Mesodermal cell (in vitro differentiated cells): Measurements from ENCODE around the gene AP2B1.

Experiments used
- H3K27ac ChIP-seq: 2 replicates; pipeline ENCODE4 v1.7.0; 2013; ENCODE audit warnings: mild to moderate bottlenecking, low read depth, low read length, moderate library complexity; ENCODE audit not compliant: severe bottlenecking
- H3K36me3 ChIP-seq: 2 replicates; pipeline ENCODE4 v1.7.1; 2013; ENCODE audit warnings: mild to moderate bottlenecking, low read length, moderate library complexity; ENCODE audit not compliant: control insufficient read depth, insufficient read depth
- H3K4me1 ChIP-seq: one replicate; pipeline ENCODE4 v1.7.1; 2013; ENCODE audit warnings: mild to moderate bottlenecking, low read length; ENCODE audit not compliant: insufficient read depth, control insufficient read depth, poor library complexity, severe bottlenecking
- H3K4me3 ChIP-seq: 2 replicates; pipeline ENCODE4 v1.7.0; 2013; ENCODE audit warnings: low read length, control low read depth, mild to moderate bottlenecking; ENCODE audit not compliant: insufficient read depth, poor library complexity, severe bottlenecking; ENCODE audit errors: extremely low read depth
- H3K9me3 ChIP-seq: 2 replicates; pipeline ENCODE4 v1.7.1; 2013; ENCODE audit warnings: mild to moderate bottlenecking, low read length, moderate library complexity; ENCODE audit not compliant: control insufficient read depth
- WGBS, 2 experiments: methylation state at CpG; one replicate each; pipeline ENCODE4 v1.1.5; 2013; ENCODE audit warnings: missing lambda C conversion rate in 2 of 2; ENCODE audit not compliant: insufficient coverage in 2 of 2; 5-methylcytosine and 5-hydroxymethylcytosine counted together

The AP2B1 gene

DNA sequence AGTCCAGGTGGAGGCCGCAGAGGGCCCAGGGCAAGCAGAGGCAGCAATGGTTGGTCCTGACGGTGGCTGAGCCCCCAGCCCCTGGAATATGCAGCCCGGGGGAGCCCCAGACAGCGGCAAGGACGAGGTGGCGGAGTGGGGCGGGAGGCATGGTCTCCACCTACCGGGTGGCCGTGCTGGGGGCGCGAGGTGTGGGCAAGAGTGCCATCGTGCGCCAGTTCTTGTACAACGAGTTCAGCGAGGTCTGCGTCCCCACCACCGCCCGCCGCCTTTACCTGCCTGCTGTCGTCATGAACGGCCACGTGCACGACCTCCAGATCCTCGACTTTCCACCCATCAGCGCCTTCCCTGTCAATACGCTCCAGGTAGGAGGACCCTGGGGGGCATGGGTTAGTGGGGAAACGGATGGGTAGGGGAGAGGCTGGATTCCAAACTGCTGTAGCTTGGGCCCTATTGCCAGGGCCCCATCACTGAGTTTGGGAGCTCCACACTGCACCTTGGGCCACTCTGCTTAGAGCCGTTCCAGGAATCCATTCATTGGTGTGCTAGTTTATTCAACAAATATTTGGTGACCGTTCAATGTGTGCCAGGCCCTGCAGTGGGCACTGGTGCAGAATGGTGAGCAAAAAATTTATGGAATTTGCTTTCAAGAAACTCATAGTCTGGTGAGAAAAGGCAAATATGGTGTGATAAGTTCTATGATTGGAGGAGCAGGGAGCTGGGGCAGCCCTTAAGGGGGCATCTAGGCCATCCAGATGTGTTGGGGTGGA, 148.1 kb downstream of the AP2B1 start:
- WGBS, 2 experiments = 94 to 97% methylated on average over 25 to 29 of the region's 29 CpGs
- no peak overlapping the region for H3K27ac ChIP-seq
- peaks cover 8% of the 10 kb centered on the region for H3K4me1 ChIP-seq
- H3K9me3 ChIP-seq = no peaks in the 10 kb centered on the region
- H3K36me3 ChIP-seq = peaks cover 10% of the 10 kb centered on the region
- no peak overlapping the region for H3K4me3 ChIP-seq

DNA sequence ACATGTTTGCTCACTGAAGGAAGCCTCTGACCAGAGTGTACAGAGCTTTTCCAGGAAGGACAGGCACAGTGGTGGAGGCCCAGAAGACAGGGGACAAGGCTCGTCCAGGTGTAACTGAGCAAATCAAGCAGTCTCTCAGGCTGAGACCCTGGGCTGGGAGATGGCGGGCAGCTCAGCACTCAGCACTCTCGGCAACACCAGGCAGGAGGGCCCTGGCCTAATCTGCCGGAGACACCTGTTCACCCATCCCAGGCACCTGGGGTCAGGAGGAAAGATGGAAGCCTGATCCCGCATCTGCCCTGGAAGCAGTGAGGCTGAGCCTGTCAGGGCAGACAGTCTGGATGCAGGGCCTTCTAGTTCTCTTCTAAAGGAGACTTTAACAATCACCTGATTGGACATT, 149.1 kb downstream of the AP2B1 start:
- peaks cover 1% of the 10 kb centered on the region for H3K4me1 ChIP-seq
- H3K27ac ChIP-seq = no peak overlapping the region
- H3K9me3 ChIP-seq = no peaks in the 10 kb centered on the region
- no peak overlapping the region for H3K4me3 ChIP-seq
- peaks cover 12% of the 10 kb centered on the region for H3K36me3 ChIP-seq
- 93% methylated on average over 5 of the region's 5 CpGs; no CpG with 5 or more reads in 1 of the 2 experiments for WGBS, 2 experiments

DNA sequence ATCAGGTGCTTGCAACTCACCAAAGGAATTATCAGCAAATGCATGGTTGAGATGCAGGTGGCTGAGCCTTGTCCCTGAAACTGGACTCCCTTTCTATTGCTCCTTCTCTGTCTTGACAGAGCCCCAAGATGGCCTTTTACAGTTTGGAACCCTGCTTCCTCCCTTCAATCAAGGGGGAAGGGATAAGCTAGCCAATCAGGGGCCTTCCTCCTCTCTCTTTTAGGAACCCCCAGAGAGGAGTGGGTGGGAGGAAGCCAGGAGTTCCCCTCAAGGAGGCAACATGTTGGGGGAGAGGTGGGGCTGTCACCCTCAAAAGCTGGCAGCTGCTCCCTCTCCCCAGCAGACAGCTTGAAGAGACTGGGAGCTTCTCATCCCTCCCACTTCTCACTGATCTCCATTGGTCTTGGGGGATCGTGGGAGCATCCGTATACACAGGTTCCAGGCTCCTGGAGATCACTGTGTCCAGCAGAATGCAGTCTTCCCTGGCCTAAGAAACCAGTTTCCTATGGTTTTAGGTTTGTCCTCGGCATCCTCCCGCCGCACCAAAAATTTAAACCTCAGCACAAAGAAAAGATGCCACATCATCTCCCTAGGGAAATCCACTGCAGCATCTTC, 151.5 kb downstream of the AP2B1 start:
- Histone ChIP-seq H3K27ac (no peak overlapping the region), H3K9me3 (no peaks in the 10 kb centered on the region), H3K4me1 (peaks cover 3% of the 10 kb centered on the region), H3K36me3 (peaks cover 11% of the 10 kb centered on the region), H3K4me3 (no peak overlapping the region)
- 93 to 97% methylated on average over 2 to 5 of the region's 5 CpGs for WGBS, 2 experiments

DNA sequence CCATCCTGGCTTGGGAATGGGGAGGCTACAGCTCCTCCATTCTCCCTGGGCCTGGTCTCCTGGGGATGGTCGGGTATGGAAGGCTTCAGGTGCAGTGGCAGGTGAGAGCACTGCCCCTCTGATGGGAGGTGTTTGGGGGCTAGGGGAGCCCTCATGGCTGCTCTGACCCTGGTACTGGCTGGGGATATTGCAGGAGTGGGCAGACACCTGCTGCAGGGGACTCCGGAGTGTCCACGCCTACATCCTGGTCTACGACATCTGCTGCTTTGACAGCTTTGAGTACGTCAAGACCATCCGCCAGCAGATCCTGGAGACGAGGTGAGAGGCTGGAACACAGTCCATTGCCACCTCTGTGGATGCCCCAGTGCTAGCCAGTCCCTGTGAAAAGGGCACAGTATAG, 153.1 kb downstream of the AP2B1 start:
- Histone ChIP-seq H3K36me3 (peaks cover 2% of the 10 kb centered on the region), H3K4me1 (peaks cover 3% of the 10 kb centered on the region), H3K4me3 (no peak overlapping the region), H3K27ac (no peak overlapping the region), H3K9me3 (no peaks in the 10 kb centered on the region)
- 98 to 99% methylated on average over 7 of the region's 7 CpGs for WGBS, 2 experiments

DNA sequence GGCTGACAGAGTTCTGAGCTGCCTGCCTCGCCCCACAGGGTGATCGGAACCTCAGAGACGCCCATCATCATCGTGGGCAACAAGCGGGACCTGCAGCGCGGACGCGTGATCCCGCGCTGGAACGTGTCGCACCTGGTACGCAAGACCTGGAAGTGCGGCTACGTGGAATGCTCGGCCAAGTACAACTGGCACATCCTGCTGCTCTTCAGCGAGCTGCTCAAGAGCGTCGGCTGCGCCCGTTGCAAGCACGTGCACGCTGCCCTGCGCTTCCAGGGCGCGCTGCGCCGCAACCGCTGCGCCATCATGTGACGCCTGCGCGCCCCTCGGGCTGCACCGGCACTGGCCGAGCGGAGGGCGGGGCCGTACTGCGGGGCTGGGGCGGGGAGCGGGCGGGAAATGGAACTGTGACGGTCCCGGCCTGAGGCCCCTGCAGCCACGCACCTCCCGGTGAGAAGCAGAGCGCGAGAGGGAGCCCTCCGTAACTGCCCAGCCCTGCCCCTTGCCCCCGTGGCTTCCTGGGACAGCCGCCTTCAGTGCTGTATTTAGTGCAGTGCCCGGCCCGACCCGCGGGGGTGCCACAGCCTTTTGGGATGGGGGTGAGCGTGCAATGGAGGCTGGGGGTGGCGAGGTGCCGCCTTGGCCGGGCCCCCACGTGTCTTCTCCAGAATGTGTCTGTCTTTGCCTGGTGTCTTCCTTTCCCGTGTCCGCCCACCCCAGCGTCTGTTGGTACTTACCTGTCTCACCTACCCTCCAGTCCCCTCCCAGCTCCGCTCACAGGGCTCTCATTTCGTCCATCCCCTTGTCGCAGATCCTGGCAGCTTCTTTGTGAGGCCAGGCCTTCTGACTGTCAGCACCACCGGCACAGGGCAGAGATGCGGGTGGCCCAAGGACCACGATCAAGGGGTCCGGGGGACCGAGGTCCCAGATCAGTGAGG, 154.1 kb downstream of the AP2B1 start:
- H3K9me3 ChIP-seq = no peaks in the 10 kb centered on the region
- H3K4me1 ChIP-seq = peaks cover 3% of the 10 kb centered on the region
- 36% methylated on average over 68 to 70 of the region's 73 CpGs for WGBS, 2 experiments
- H3K4me3 ChIP-seq = no peak overlapping the region
- H3K36me3 ChIP-seq = peaks cover 2% of the 10 kb centered on the region
- H3K27ac ChIP-seq = no peak overlapping the region

DNA sequence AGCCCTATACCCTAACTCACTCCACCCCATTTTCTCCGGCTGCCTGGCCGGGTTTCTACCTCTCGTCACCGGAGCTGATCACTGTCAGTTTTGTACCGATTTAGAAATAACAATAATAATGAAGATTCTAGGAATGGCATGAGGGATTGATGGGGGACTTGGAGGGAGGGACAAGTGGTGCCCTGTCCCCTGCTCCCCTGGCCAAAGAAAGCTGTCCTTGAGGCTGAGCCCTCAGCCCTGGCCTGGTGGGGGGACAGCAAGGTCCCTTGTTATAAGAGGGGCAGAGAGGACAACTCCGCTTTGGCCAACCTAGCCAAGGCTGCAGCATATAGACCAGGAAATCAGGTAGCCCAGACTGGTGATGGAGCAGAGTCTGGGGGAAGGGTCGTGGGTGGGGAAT, 155.4 kb downstream of the AP2B1 start:
- Histone ChIP-seq H3K27ac (no peak overlapping the region), H3K36me3 (peaks cover 2% of the 10 kb centered on the region), H3K4me3 (no peak overlapping the region), H3K9me3 (no peaks in the 10 kb centered on the region), H3K4me1 (peaks cover 3% of the 10 kb centered on the region)
- 83 to 86% methylated on average over 2 of the region's 7 CpGs for WGBS, 2 experiments

DNA sequence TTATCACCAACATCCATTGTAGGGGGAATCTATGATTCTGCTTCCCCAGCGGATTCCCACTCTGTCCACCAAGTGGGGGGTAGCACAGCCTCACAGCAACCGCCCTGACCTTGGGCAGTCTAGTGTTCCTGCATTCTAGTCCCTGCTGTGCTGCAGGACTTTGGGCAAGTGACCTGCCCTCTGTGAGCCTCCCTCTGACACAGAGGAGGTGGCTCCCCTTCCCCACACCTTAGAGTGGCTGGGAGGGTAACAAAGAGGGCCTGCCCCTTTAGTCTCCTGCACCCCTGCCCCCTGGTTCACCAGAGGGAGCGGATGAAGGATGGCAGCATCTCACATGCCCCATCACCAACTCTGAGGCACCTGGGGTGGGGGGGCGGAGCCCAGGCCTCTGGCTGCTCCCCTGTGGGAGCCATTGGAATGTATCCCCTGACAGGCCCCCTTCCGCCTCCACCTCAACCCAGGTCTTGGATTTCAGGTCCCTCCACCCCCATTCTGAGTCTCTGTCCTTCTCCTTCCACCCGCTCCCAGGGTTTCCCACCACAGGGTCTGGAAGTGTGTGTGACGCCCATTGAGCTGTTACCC, 155.9 kb downstream of the AP2B1 start:
- Histone ChIP-seq H3K27ac (no peak overlapping the region), H3K36me3 (peaks cover 2% of the 10 kb centered on the region), H3K4me1 (peaks cover 3% of the 10 kb centered on the region), H3K9me3 (no peaks in the 10 kb centered on the region), H3K4me3 (no peak overlapping the region)
- 70 to 73% methylated on average over 2 to 4 of the region's 7 CpGs for WGBS, 2 experiments

DNA sequence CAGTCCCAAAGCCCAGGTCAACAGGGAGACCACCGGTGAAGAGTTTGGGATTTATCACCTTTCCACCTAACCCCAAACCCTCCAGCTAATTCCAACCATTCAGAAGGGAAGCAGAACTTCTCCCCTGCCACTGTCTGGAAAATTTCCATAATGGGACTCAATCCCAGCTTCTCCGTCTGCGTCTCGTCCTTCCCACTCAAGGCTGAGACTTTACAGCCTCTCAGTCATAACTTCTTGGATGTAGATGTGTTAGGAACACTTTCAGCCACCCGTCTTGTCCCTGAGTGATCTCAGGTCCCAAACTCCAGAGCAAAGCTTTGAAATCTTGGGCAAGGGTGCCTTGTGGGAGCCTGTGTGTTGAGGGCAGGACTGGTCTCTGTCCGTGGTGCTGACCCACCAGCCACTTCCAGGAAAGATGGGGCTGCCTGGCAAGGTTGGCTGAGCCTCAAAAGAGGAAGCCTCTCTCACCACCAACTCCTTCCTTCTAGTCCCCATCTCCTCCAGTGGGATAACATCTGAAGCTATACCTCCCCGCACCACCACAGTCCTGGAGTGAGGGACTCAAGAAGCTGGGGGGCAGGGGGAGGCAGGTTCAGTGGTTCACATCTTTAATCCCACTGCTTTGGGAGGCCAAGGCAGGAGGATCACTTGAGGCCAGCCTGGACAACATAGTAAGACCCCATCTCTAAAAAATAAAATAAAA, 156.7 kb downstream of the AP2B1 start:
- 100% methylated on average over 1 of the region's 7 CpGs; no CpG with 5 or more reads in 1 of the 2 experiments for WGBS, 2 experiments
- Histone ChIP-seq H3K9me3 (no peaks in the 10 kb centered on the region), H3K4me1 (peaks cover 3% of the 10 kb centered on the region), H3K27ac (no peak overlapping the region), H3K36me3 (peaks cover 2% of the 10 kb centered on the region), H3K4me3 (no peak overlapping the region)

DNA sequence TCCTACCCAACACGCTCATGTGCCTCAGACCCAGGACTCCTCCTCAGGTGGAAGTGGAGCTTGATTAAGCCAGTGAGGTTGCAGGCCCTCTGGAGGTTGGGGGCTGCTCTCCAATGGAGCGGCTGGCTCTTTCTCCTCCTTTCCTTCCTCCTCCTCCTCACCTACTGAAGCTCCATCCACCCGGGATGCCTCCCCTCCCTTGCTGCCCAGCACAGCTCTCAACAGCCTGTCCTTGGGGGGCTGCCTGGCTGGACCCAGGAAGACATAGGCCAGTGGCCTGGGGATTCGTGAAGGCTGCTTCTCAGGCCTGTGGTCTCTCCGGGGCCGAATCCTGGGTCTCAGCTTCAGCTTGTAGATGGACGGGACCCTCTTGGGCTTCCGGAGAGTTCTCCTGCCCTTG, 157.7 kb downstream of the AP2B1 start:
- Histone ChIP-seq H3K27ac (no peak overlapping the region), H3K36me3 (peaks cover 2% of the 10 kb centered on the region), H3K9me3 (no peaks in the 10 kb centered on the region), H3K4me1 (peaks cover 5% of the 10 kb centered on the region), H3K4me3 (no peak overlapping the region)
- WGBS, 2 experiments = 76 to 82% methylated on average over 7 of the region's 8 CpGs

DNA sequence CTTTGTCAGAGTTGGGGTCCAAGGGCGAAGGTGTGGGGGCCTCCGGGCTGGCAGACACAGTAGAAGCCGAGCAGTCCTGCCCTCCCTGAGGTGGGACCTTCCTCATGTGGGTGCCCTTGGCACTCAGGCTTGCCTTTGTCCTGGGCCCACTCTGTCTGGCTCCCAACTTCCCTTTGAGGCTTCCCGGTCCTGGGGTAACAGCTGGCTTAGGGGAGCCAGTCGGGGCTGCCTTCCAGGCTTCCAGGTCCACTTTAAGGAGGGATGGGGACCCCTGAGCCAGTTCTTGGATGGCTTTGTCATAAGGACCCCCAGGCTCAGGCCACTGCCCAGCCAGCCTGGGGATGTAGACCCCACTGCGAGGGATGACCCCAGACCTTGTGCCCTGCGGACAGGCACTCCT, 158.1 kb downstream of the AP2B1 start:
- Histone ChIP-seq H3K4me1 (peaks cover 6% of the 10 kb centered on the region), H3K27ac (no peak overlapping the region), H3K9me3 (no peaks in the 10 kb centered on the region), H3K36me3 (peaks cover 2% of the 10 kb centered on the region), H3K4me3 (no peak overlapping the region)
- WGBS, 2 experiments = 91 to 92% methylated on average over 5 to 7 of the region's 7 CpGs
